Central memory CD8-positive, alpha-beta T cell (primary cell): ENCODE measurements around the gene WDR89.
"Not testable (repeated sequence)": the region's sequence is repeated elsewhere in the genome, so short reads cannot be mapped to it uniquely, and the experiment has no call there.

Source experiments
- ATAC-seq: fragments of 150-1000 bp; cut with Tn5 transposase; replicated peaks from 2 replicates; pipeline ENCODE4 v1.10.0; 2022; ENCODE audit warnings: mild to moderate bottlenecking, moderate FRiP score, moderate number of reproducible peaks; ENCODE audit not compliant: poor library complexity, severe bottlenecking; ENCODE audit errors: extremely low read depth
- DNase-seq, 2 donors: peaks; one replicate each; pipeline ENCODE4 v3.0.0; 2021; ENCODE audit warnings: low spot score in 2 of 2
- H3K27ac Mint-ChIP-seq: one replicate; pipeline ENCODE4 v1.8.0; 2022; ENCODE audit warnings: low read depth, mild to moderate bottlenecking, moderate library complexity, mixed read lengths
- H3K27me3 Mint-ChIP-seq: one replicate; pipeline ENCODE4 v1.8.0; 2022; ENCODE audit warnings: mixed read lengths
- H3K36me3 Mint-ChIP-seq: one replicate; pipeline ENCODE4 v1.8.0; 2022; ENCODE audit warnings: mild to moderate bottlenecking, moderate library complexity, mixed read lengths; ENCODE audit not compliant: insufficient read depth
- H3K4me1 Mint-ChIP-seq: one replicate; pipeline ENCODE4 v1.8.0; 2022; ENCODE audit warnings: mixed read lengths
- H3K4me3 Mint-ChIP-seq: one replicate; pipeline ENCODE4 v1.8.0; 2022; ENCODE audit warnings: mild to moderate bottlenecking, moderate library complexity, mixed read lengths
- H3K9me3 Mint-ChIP-seq: one replicate; pipeline ENCODE4 v1.8.0; 2022; ENCODE audit warnings: mixed read lengths

WDR89 gene

GRCh38 chr14:63670692-63671091 is 29.0 kb upstream of the WDR89 start:
- no peaks in the 10 kb centered on the region for H3K9me3 Mint-ChIP-seq
- H3K4me1 Mint-ChIP-seq: no peaks in the 10 kb centered on the region
- no peaks in the 10 kb centered on the region for H3K27me3 Mint-ChIP-seq
- ATAC-seq (no peak), DNase-seq (no peak)
- no peak overlapping the region for H3K4me3 Mint-ChIP-seq
- H3K27ac Mint-ChIP-seq: no peak overlapping the region
- H3K36me3 Mint-ChIP-seq: no peaks in the 10 kb centered on the region

- Mint-ChIP-seq H3K27ac (no peak overlapping the region), H3K4me1 (no peaks in the 10 kb centered on the region), H3K36me3 (no peaks in the 10 kb centered on the region), H3K9me3 (no peaks in the 10 kb centered on the region), H3K4me3 (no peak overlapping the region), H3K27me3 (no peaks in the 10 kb centered on the region)
- DNase-seq (no peak), ATAC-seq (no peak)
Measured at GRCh38 chr14:63666335-63666734, 24.7 kb upstream of the WDR89 start.

- H3K4me3 Mint-ChIP-seq: no peak overlapping the region
- H3K4me1 Mint-ChIP-seq: no peaks in the 10 kb centered on the region
- H3K27ac Mint-ChIP-seq: no peak overlapping the region
- ATAC-seq (no peak), DNase-seq (no peak)
- no peaks in the 10 kb centered on the region for H3K36me3 Mint-ChIP-seq
- H3K9me3 Mint-ChIP-seq: no peaks in the 10 kb centered on the region
- no peaks in the 10 kb centered on the region for H3K27me3 Mint-ChIP-seq
Measured at GRCh38 chr14:63663428-63664341, 22.0 kb upstream of the WDR89 start.

GRCh38 chr14:63662776-63663175 is 21.1 kb upstream of the WDR89 start:
- no peak for ATAC-seq
- H3K27me3 Mint-ChIP-seq: no peaks in the 10 kb centered on the region

GRCh38 chr14:63661881-63662280 is 20.2 kb upstream of the WDR89 start:
- not testable (repeated sequence) for H3K9me3 Mint-ChIP-seq, H3K27ac Mint-ChIP-seq, ATAC-seq, DNase-seq, H3K36me3 Mint-ChIP-seq, H3K4me3 Mint-ChIP-seq, H3K27me3 Mint-ChIP-seq, H3K4me1 Mint-ChIP-seq

More at GRCh38 chr14:63662776-63663175, 21.1 kb upstream of the WDR89 start:
- Mint-ChIP-seq H3K4me1 (no peaks in the 10 kb centered on the region), H3K4me3 (no peak overlapping the region), H3K9me3 (no peaks in the 10 kb centered on the region), H3K36me3 (no peaks in the 10 kb centered on the region), H3K27ac (no peak overlapping the region)
- DNase-seq: no peak

- Mint-ChIP-seq H3K4me1 (no peaks in the 10 kb centered on the region), H3K27ac (no peak overlapping the region), H3K4me3 (no peak overlapping the region), H3K9me3 (no peaks in the 10 kb centered on the region), H3K36me3 (no peaks in the 10 kb centered on the region), H3K27me3 (no peaks in the 10 kb centered on the region)
- DNase-seq (no peak), ATAC-seq (no peak)
Measured at GRCh38 chr14:63659726-63660125, 18.1 kb upstream of the WDR89 start.

- DNase-seq: no peak
- no peaks in the 10 kb centered on the region for H3K9me3 Mint-ChIP-seq
- no peak for ATAC-seq
- H3K4me3 Mint-ChIP-seq: no peak overlapping the region
- H3K27ac Mint-ChIP-seq: no peak overlapping the region
- H3K4me1 Mint-ChIP-seq: no peaks in the 10 kb centered on the region
- H3K27me3 Mint-ChIP-seq: no peaks in the 10 kb centered on the region
- no peaks in the 10 kb centered on the region for H3K36me3 Mint-ChIP-seq
Measured at GRCh38 chr14:63656194-63656593, 14.5 kb upstream of the WDR89 start.

- Mint-ChIP-seq H3K9me3 (no peaks in the 10 kb centered on the region), H3K27ac (no peak overlapping the region), H3K4me1 (peaks cover 10% of the 10 kb centered on the region), H3K36me3 (no peaks in the 10 kb centered on the region), H3K27me3 (no peaks in the 10 kb centered on the region), H3K4me3 (no peak overlapping the region)
- ATAC-seq (no peak), DNase-seq (no peak)
Measured at GRCh38 chr14:63654936-63655335, 13.3 kb upstream of the WDR89 start.

GRCh38 chr14:63654346-63654745 is 12.7 kb upstream of the WDR89 start:
- no peaks in the 10 kb centered on the region for H3K9me3 Mint-ChIP-seq
- no peak for ATAC-seq
- H3K4me1 Mint-ChIP-seq: peaks cover 15% of the 10 kb centered on the region
- DNase-seq: no peak
- H3K4me3 Mint-ChIP-seq: no peak overlapping the region
- no peaks in the 10 kb centered on the region for H3K27me3 Mint-ChIP-seq
- H3K36me3 Mint-ChIP-seq: no peaks in the 10 kb centered on the region
- H3K27ac Mint-ChIP-seq: no peak overlapping the region

- H3K9me3 Mint-ChIP-seq: no peaks in the 10 kb centered on the region
- ATAC-seq (no peak), DNase-seq (no peak)
- H3K27ac Mint-ChIP-seq: no peak overlapping the region
- H3K4me1 Mint-ChIP-seq: peaks cover 22% of the 10 kb centered on the region
- no peak overlapping the region for H3K4me3 Mint-ChIP-seq
- no peaks in the 10 kb centered on the region for H3K27me3 Mint-ChIP-seq
- no peaks in the 10 kb centered on the region for H3K36me3 Mint-ChIP-seq
Measured at GRCh38 chr14:63652406-63652805, 10.7 kb upstream of the WDR89 start.

- no peaks in the 10 kb centered on the region for H3K36me3 Mint-ChIP-seq
- peak overlapping the region; percentile 71 for H3K4me3 Mint-ChIP-seq
- H3K27me3 Mint-ChIP-seq: no peaks in the 10 kb centered on the region
- peak overlapping the region; percentile 99 for H3K27ac Mint-ChIP-seq
- peak in 1 of 2 donors; percentile 59 for DNase-seq
- no peaks in the 10 kb centered on the region for H3K9me3 Mint-ChIP-seq
- ATAC-seq: peak; percentile 99
- peaks cover 22% of the 10 kb centered on the region for H3K4me1 Mint-ChIP-seq
Measured at GRCh38 chr14:63650256-63650952, 8.7 kb upstream of the WDR89 start.

- H3K36me3 Mint-ChIP-seq: no peaks in the 10 kb centered on the region
- no peaks in the 10 kb centered on the region for H3K27me3 Mint-ChIP-seq
- H3K4me1 Mint-ChIP-seq: peaks cover 22% of the 10 kb centered on the region
- no peak for DNase-seq
- no peaks in the 10 kb centered on the region for H3K9me3 Mint-ChIP-seq
- H3K27ac Mint-ChIP-seq: peak overlapping the region; percentile 13
- ATAC-seq: no peak
- no peak overlapping the region for H3K4me3 Mint-ChIP-seq
Measured at GRCh38 chr14:63647696-63648410, 6.2 kb upstream of the WDR89 start.
